SH-SY5Y (cell line): Measurements from ENCODE around the gene EHD3.

Source experiments
- GATA2 ChIP-seq: IDR thresholded peaks from 2 replicates; pipeline ENCODE4 v1.6.1; 2011; ENCODE audit warnings: mild to moderate bottlenecking, low read depth, low read length
- GATA3 ChIP-seq: IDR thresholded peaks from 2 replicates; pipeline ENCODE4 v1.6.1; 2011; ENCODE audit warnings: low read depth, mild to moderate bottlenecking, low read length, moderate library complexity

EHD3 gene

GRCh38 chr2:31237348-31238017, 3.5 kb downstream of the EHD3 start:
- TF ChIP-seq GATA3 (no peak), GATA2 (no peak)

DNA sequence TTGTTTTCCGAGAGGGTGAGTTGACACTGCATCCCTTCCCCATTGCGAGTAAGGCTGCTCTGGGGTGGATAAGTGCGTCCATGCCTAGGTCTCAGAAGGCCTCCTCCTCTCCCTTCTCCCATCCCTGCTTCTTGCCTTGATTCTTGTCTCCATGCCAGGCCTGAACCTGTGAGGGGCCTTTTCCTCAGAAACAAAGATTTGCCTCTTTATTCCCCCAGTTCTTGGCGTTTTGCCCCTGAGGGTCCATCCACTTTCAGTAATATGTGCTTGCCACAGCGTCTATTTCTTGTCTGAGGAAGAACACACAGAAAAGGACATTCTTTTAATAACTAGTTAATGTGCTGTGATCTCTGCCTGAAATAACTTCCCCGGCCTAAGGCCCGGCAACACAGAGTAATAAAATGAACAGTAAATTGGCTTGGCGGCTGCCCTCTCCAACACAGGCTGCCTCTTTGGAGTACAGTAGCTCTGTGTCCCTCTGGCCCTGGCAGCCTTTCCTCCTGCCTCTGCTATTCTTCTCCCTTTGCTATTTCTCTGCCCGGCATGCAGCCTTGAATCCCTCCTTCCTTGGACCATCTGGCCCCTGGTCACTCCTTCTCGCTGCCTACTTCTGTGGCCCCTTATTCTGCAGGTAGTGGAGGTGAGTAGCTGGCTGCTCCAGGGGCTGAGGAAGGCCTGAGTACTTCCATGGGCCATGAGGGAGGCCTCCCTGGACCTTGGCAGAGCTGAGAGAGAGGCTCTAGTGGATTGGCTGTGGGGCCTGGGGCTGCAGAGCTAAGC, 4.4 kb downstream of the EHD3 start:
- TF ChIP-seq GATA2 (no peak), GATA3 (no peak)

DNA sequence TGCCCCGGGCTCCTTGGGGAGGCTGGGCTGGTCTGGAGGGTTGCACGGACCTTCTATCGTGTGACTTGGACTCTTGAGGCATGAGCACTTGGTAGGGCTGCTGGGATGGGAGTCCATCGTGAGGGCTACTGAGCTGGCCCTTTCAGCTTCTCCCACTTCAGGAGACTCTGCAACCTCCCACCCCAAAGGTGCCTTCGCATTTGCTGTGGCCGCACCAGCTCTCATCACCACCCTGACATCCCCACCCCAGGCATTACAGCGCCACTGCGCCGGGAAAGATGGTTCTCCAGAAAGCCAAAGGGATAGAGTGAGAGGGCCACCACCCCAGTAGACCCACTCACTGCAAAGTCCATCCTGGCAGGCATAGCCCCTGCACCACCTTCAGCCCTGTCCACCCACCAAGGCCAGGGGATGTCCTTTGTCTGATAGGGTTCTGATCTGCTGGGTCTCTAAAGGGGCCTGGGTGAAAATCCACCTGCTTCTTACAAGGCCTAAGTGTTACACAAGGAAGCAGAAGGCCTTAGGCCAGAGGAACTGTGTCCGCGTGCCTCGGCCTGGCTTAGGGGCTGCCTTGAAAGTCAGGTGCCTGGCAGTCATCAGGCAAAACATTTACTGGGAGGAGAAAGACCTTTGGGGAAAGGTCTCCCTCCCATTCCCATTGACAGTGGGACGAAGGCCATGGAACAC, 5.1 kb downstream of the EHD3 start:
- no peak for TF ChIP-seq GATA3
- TF ChIP-seq GATA2 = no peak

GRCh38 chr2:31239593-31240177, 5.7 kb downstream of the EHD3 start:
- TF ChIP-seq GATA2 (no peak), GATA3 (no peak)

GRCh38 chr2:31240381-31241365, 6.7 kb downstream of the EHD3 start:
- TF ChIP-seq GATA2 (no peak), GATA3 (no peak)

DNA sequence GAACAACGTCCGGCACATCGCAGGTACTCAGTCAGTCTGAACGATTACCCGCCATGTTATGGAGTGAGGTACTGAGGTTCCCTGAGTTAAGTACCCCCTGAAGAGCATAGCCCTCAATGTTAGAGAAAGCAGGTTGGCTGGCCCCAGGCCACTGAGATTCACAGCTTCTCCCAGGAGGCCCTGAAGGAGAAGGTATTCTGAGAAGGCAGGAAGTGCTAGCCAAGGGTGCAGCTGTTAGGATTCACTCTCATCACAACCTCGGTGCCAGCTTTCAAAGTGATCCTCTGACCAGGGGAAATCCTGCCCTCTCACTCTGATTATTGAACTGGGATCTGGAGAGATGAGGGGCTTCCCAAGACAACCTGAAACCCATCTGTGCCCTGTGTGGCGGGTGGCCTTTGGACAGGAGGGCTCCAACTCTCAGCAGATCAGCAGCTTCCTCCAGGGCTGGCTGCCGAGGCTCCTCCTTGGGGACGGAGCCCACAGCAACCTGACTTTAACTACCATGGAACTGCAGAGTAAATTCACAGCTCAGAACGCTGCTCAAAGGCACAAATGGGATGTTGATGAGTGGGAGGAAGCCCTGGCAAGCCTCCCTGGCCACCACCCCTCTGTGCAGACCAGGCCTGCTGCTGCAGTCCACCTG, 7.8 kb downstream of the EHD3 start:
- no peak for TF ChIP-seq GATA3
- no peak for TF ChIP-seq GATA2

GRCh38 chr2:31243053-31243452, 9.1 kb downstream of the EHD3 start:
- no peak for TF ChIP-seq GATA3
- no peak for TF ChIP-seq GATA2

DNA sequence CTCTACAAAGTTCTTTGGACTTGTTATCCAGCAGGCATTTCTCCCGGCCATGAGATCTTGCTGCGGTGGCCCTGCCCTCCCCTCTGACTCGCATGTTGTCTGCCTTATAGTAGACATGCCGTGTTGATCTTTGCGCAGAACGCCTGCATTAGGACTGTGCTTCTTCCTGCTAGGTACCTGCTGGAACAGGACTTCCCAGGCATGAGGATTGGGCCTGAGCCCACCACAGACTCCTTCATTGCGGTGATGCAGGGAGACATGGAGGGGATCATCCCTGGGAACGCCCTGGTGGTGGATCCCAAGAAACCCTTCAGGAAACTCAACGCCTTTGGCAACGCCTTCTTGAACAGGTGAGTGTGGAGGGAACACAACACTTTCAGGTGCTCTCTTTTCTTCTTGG, 10.1 kb downstream of the EHD3 start:
- no peak for TF ChIP-seq GATA3
- TF ChIP-seq GATA2 = no peak

- TF ChIP-seq GATA2 = no peak
- no peak for TF ChIP-seq GATA3
These were observed 12.4 kb downstream of the EHD3 start for GRCh38 chr2:31246184-31246852.

DNA sequence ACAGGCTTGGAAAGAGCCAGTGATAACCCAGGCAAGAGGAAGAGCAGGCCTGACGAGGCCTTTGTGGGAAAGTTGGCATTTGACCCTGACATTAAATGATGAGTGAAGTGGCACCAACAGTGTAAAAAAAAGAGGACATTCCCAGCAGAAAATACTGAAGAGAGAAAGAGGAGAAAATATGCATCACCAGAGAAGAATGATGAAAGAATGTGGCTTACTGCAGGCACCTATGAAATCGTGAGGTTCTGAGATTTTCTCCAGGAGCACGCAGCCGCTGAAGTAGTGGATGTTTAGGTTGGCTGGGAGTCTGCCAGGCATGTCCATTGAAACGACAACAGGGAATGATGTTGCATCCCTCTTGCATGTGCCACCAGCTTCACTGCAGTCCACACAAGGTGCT, 13.8 kb downstream of the EHD3 start:
- TF ChIP-seq GATA3 (no peak), GATA2 (no peak)

GRCh38 chr2:31248139-31248538, 14.2 kb downstream of the EHD3 start:
- TF ChIP-seq GATA2 (no peak), GATA3 (no peak)

- TF ChIP-seq GATA2 (no peak), GATA3 (no peak)
These were observed 15.2 kb downstream of the EHD3 start for GRCh38 chr2:31249009-31249690.
